DMS53 (cell line): ENCODE measurements around the gene PROX2.
A peak's percentile ranks its signal among the peaks of the same experiment; 100 is the strongest.

Experiments used
- DNase-seq: peaks from one replicate; lab custom pipeline; 2025; lab: John Stamatoyannopoulos, UW

PROX2 gene

GRCh38 chr14:74909911-74910310 is 34.0 kb upstream of the PROX2 start:
- DNase-seq: no peak

- no peak for DNase-seq
Observed at GRCh38 chr14:74909501-74909900, 33.6 kb upstream of the PROX2 start.

GRCh38 chr14:74908861-74909341 is 33.0 kb upstream of the PROX2 start:
- DNase-seq: no peak

GRCh38 chr14:74907744-74908143 is 31.8 kb upstream of the PROX2 start:
- no peak for DNase-seq

GRCh38 chr14:74906925-74907521 is 31.1 kb upstream of the PROX2 start:
- peak; percentile 21 for DNase-seq

GRCh38 chr14:74905595-74906142 is 29.7 kb upstream of the PROX2 start:
- peak; percentile 61 for DNase-seq

GRCh38 chr14:74904635-74905503 is 28.9 kb upstream of the PROX2 start:
- no peak for DNase-seq

GRCh38 chr14:74902941-74903705 is 27.2 kb upstream of the PROX2 start:
- no peak for DNase-seq

GRCh38 chr14:74898694-74899093 is 22.7 kb upstream of the PROX2 start:
- DNase-seq: peak; percentile 15

GRCh38 chr14:74898083-74898482 is 22.1 kb upstream of the PROX2 start:
- no peak for DNase-seq

- no peak for DNase-seq
Observed at GRCh38 chr14:74897642-74898041, 21.7 kb upstream of the PROX2 start.

- no peak for DNase-seq
Observed at GRCh38 chr14:74896400-74896799, 20.5 kb upstream of the PROX2 start.

- no peak for DNase-seq
Observed at GRCh38 chr14:74893614-74894091, 17.7 kb upstream of the PROX2 start.

GRCh38 chr14:74892745-74893144 is 16.8 kb upstream of the PROX2 start:
- no peak for DNase-seq

GRCh38 chr14:74891870-74892269 is 15.9 kb upstream of the PROX2 start:
- DNase-seq: peak; percentile 47

GRCh38 chr14:74890262-74890661 is 14.3 kb upstream of the PROX2 start:
- no peak for DNase-seq

- no peak for DNase-seq
Observed at GRCh38 chr14:74888164-74889158, 12.5 kb upstream of the PROX2 start.

GRCh38 chr14:74886001-74886400 is 10.1 kb upstream of the PROX2 start:
- DNase-seq: no peak

GRCh38 chr14:74882103-74882920 is 6.4 kb upstream of the PROX2 start:
- peak; percentile 62 for DNase-seq
